ENCODE measurements around the gene C10orf62.
"Not testable (repeated sequence)": the region's sequence is repeated elsewhere in the genome, so short reads cannot be mapped to it uniquely, and the experiment has no call there.

Gene C10orf62, protein sequence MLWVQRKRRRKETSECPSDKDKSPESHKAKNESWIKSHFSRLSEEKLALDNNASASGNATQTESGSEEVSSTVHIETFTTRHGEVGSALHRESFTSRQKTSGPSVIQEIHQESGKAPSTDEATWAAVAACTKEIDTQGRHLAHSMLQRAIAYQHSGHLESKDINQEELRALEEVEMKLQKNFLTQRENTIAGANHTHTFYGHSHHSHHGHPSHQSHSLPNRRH

DNA sequence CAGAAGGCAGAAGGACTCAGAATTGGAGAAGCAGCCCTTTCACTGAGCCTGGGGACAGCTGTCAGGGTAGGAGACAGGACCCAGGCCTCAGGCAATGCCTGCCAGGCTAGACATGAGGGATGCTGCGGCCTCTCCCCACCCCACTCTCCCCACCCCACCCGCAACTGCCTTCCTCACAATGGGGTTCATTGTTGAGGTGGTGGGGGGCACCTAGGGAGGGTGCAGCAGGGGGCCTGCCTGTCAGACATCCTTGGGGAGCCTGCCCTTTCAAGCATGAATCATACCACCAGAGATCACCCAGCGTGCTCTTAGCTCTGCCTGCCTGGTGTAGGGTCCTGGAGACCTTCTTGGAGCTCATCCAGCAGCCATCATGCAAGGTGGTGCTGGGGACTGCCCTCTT, at the start of gene C10orf62:
TSS of gene C10orf62 (plus strand) at position 243 of the 400 bp plus-strand sequence. CDS start 177 bp downstream, outside the sequence.
- peak in 5 of 58 donors; percentile 3 to 48 (median 21) for DNase-seq

DNA sequence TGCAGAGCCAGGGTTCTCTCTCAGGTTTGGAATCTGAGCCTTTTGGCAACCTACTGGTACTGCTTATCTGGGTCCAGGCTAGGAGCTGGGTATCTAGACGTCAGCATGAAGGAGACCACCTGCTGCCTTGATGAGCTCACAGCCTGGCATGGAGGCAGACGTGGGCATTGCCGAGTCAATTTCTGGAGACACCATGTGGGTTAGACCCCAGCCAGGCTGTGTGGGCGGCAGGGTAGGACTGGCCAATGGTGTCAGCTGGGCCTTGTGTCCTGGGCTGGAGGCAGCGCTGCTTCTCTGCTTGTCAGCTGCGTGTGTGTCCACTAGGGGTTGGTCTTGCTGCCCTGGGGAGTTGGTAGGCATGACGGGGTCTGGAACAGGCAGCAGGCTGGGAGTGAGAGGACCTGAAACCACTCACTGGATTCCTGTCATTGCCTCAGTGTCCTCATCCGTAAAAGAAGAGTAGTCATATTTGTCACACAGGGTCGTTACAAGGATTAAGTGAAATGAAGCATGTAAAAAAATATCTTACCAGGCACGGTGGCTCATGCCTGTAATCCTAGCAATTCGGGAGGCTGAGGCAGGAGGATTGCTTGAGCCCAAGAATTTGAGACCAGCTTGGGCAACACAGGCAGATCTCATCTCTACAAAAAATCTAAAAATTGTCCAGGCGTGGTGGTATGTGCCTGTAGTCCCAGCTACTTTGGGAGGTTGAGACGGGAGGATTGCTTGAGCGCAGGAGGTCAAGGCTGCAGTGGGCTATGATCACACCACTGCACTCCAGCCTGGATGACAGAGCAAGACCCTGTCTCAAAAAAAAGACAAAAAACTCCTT, 48.6 kb upstream of the C10orf62 start:
- DNase-seq = no peak

GRCh38 chr10:97542169-97543024, 47.1 kb upstream of the C10orf62 start:
- peak in 45 of 58 donors; percentile 10 to 80 (median 47) for DNase-seq

- DNase-seq = peak in 56 of 58 donors; percentile 24 to 92 (median 78)
Observed at GRCh38 chr10:97543025-97543546, 46.4 kb upstream of the C10orf62 start.

DNA sequence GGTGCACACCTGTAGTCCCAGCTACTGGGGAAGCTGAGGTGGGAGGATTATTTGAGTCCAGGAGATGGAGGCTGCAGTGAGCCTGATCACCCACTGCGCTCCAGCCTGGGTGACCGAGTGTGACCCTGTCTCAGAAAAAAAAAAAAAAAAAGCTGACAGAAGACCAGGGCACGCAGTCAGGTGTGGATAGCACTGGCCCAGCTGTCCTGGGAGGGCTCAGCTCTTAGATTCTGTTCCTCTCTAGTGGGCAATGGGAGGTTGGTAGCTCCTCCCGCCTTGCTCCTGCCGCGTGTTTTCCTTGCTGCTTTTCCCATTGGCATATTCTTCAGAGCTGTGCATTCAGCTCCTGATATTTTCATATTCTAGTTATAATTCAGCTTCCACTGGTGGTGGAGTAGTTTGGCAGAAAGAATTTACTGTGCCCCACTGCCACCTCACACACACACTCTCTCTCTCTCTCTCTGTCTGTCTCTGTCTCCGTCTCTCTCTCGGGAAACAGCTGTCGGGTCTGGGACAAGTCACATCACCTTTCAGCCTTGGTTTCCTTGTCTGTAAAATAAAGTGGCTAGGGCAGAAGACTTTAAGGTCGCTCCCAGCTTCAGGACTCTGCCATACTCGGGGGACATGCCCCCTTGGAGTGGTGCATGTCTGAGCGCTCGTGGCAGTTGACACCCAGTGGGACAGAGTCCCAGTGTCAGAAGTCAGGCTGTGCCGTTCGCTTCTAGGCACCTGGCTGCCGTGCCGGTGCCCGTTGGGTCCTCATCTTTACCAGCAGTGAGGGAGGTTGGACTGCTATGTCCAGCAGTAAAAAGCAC, 42.9 kb upstream of the C10orf62 start:
- DNase-seq = no peak

GRCh38 chr10:97547271-97547600, 42.3 kb upstream of the C10orf62 start:
- no peak for DNase-seq

DNA sequence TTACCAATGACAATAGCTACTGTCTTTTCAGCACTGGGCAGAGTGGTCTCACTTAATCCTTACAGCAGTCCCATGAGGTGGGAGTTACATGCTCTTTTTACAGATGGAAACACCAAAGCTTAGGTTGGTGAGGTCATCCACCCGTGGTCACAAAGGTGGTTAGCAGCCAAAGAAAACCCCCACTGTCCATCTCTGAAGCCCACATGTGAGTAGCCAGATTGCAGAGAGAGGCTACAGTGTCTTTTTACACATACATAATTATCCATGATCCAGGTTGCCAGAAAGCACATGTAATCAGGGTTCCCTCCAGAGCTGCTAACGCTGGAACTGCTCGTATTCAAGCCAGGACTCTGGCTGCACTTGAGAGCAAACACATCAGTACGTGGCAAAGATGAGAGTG, 41.6 kb upstream of the C10orf62 start:
- no peak for DNase-seq

- DNase-seq = no peak
Observed at GRCh38 chr10:97548828-97549455, 40.6 kb upstream of the C10orf62 start.

DNA sequence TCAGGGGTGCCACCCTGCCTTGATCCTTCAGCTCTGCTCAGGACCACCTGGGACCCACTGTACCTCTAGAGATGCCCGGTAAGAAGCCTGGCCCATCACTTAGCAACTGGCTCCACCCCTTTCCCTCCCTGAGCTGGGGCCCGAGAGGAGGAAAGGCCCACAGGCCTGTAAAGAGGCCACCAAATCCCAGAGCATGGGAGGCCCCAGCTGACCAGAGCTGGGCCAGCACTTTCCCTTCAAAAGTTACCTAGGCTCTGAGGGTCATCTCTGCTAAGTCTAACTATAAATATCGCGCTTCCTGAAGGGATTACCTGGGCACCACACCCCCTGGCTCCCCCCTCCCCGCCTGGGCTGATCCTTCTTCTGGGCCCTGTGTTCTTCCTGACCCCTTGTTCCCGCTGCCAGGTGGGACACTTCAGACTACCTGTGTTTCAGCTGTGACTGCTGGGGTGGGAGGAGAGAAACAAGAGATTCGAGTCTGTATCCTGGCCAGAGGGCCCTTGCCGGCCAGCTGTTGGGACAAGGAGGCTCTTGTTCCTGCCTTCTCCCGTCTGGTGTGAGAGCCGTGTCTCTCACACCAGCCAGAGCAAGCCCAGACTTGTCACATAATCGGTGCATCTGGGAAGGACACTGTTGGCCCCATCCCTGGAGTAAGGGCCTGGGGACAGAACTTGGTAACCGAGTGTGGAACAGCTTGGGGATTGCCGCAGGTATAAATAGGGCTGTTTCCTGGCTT, 39.8 kb upstream of the C10orf62 start:
- peak in 38 of 58 donors; percentile 5 to 87 (median 48) for DNase-seq

DNA sequence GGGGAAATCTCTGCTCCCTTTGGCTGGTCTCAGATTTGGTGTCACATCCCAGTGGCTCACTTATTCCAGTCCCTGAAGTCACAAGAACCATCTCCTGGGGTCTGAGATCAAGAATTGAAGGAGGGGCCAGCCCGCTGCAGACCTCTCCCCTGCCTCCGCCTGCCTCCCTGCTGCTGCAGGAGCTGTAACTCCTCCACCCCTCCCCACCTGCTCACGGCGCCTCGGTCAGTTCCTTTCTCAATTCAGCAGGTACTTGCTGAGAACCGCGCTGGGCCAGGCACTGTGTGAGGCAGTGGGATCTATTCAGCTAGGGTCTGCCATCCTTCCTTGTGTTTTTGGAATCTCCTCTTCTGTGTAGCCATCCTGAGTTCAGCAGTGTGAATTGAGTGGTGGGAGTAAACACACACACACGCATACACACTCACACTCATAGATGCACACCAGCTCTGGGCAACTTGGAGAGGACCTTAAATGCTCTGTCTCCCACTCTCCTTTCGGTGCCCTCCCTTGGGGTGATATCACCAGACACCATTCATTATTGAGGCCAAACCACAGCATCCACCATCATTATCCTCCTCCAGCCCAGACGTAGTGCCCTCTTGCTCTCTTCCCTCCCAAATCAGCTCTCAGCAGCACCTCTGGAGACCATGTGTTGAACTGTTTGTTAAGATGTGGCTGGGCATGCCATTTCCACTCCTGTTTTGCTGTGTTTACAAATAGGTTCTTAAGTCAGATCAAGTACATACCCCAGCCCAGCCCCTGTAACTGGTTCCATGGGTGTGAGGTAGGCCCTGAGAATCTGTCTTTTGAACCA, 39.0 kb upstream of the C10orf62 start:
- DNase-seq = no peak

DNA sequence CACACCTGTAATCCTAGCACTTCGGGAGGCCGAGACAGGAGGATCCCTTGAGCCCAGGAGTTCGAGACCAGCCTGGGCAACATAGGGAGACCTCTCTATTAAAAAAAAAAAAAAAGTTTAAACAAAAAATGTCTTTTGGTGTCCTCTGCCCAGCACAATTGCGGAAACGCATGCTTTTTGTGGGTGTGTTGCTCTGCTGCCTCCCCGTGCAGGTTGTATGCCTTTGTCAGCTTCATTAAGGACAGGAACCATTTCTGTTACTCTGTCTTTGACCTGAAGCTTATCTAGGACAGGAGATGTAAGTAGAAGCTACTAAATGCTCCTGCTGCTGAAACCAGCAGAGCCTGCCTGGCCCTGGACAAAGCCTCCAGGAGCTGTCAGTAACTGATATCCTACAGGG, 38.2 kb upstream of the C10orf62 start:
- no peak for DNase-seq

GRCh38 chr10:97553575-97554031, 35.9 kb upstream of the C10orf62 start:
- peak in 48 of 58 donors; percentile 10 to 72 (median 44) for DNase-seq

- DNase-seq = not testable (repeated sequence)
Observed at GRCh38 chr10:97554336-97554735, 35.2 kb upstream of the C10orf62 start.

DNA sequence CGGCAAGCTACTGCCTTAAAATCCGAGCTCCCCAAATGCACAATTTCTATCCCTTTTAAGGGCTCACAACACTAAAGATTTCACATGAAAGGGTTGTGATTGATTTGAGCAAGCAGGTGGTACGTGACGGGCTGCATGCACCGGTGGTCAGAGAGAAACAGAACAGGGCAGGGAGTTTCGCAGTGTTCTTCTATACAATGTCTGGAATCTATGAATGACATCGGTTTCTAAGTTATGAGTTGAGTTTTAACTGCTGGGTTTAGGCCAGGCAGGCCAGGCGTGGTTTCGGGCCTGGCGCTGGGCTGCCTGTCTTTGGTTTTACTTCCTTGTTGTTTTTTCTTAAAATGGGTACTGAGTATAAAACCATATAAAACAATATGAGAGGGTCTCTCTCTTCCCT, 34.0 kb upstream of the C10orf62 start:
- DNase-seq = not testable (repeated sequence)

DNA sequence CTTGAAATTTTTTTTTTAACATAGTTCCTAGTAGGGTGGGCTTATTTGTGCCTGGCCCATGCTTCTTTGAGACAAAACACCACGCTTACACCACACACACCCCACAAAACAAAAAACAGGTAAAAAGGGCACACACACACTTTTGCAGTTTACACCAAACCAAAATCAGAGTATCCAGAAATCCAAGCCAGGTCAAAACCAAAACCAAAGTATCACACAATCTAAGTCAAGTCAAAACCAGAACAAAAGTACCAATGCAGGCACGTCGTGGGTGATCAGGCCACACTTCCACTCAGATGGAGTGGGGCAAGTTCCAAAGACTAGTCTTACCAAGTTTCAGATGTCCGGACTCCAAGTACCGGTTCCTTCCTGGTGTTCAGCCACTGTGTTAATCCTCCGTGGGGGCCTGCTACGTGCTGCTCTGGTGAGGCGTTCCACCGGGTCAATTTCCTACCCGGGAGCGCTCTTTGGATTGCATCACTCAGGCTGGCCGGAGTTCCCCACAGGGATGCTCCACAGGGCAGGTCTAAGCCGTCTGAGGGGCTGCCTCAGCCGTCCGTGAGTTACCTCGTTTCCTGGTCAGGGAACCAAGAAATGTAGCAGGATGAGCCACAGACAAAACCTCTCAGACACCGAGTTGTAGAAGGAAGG, 28.7 kb upstream of the C10orf62 start:
- DNase-seq = not testable (repeated sequence)

GRCh38 chr10:97561386-97562077, 28.0 kb upstream of the C10orf62 start:
- DNase-seq = not testable (repeated sequence)

DNA sequence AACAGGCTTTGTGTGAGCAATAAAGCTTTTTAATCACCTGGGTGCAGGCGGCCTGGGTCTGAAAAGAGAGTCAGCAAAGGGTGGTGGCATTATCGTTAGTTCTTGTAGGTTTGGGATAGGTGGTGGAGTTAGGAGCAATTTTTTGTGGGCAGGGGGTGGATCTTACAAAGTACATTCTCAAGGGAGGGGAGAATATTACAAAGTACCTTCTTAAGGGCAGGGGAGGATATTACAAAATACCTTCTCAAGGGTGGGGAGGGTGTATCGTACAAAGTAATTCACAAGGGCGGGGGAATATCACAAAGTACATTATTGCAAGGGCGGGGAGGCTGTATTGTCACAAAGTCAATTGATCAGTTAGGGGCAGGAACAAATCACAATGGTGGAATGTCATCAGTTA, 27.2 kb upstream of the C10orf62 start:
- DNase-seq = not testable (repeated sequence)
